Right renal pelvis (tissue), 4 donors: ENCODE data around the gene CD163L1. TPM values are rescaled to one million over a fixed set of nuclear protein-coding genes. Genes with fewer than 3 reads are reported as not detected.
A peak's percentile ranks its signal among the peaks of the same experiment; 100 is the strongest.

Source experiments
- DNase-seq, 4 donors: peaks; one replicate each; pipeline ENCODE4 v3.0.0-alpha.2; 2013; ENCODE audit warnings: low read depth in 4 of 4, low spot score in 3 of 4, missing footprints in 1 of 4
- polyA plus RNA-seq, 4 donors: library from polyadenylated mRNA; unstranded; fragments of 120-200 nt; gene quantifications; one replicate each; pipeline ENCODE4 v1.2.1, GENCODE V29; 2013; ENCODE audit not compliant: insufficient read length in 4 of 4

Gene CD163L1
- polyA plus RNA-seq, 4 donors: 1.2 to 3.7 (median 1.9) TPM

- DNase-seq: no peak
Measured at GRCh38 chr12:7411343-7411742, 32.6 kb downstream of the CD163L1 start.

- no peak for DNase-seq
Measured at GRCh38 chr12:7404275-7404674, 39.7 kb downstream of the CD163L1 start.

- DNase-seq: no peak
Measured at GRCh38 chr12:7403466-7403865, 40.5 kb downstream of the CD163L1 start.

GRCh38 chr12:7399089-7399488 is 44.9 kb downstream of the CD163L1 start:
- no peak for DNase-seq

GRCh38 chr12:7396418-7396817 is 47.5 kb downstream of the CD163L1 start:
- no peak for DNase-seq

GRCh38 chr12:7395950-7396349 is 48.0 kb downstream of the CD163L1 start:
- no peak for DNase-seq

GRCh38 chr12:7387289-7387688 is 56.7 kb downstream of the CD163L1 start:
- no peak for DNase-seq

GRCh38 chr12:7383157-7383556 is 60.8 kb downstream of the CD163L1 start:
- no peak for DNase-seq

GRCh38 chr12:7376196-7376595 is 67.8 kb downstream of the CD163L1 start:
- DNase-seq: no peak

GRCh38 chr12:7375145-7375543 is 68.8 kb downstream of the CD163L1 start:
- DNase-seq: no peak

- peak in 1 of 4 donors; percentile 2 for DNase-seq
Measured at GRCh38 chr12:7374423-7375144, 69.4 kb downstream of the CD163L1 start.

- DNase-seq: no peak
Measured at GRCh38 chr12:7373226-7373625, 70.7 kb downstream of the CD163L1 start.

- no peak for DNase-seq
Measured at GRCh38 chr12:7369274-7369729, 74.7 kb downstream of the CD163L1 start.

GRCh38 chr12:7362734-7363133 is 81.2 kb downstream of the CD163L1 start:
- DNase-seq: no peak

- DNase-seq: no peak
Measured at GRCh38 chr12:7361265-7361664, 82.7 kb downstream of the CD163L1 start.

- DNase-seq: no peak
Measured at GRCh38 chr12:7354529-7354928, 89.4 kb downstream of the CD163L1 start.

- no peak for DNase-seq
Measured at GRCh38 chr12:7352661-7353060, 91.3 kb downstream of the CD163L1 start.

GRCh38 chr12:7351177-7351576 is 92.8 kb downstream of the CD163L1 start:
- DNase-seq: no peak

GRCh38 chr12:7349418-7349817 is 94.5 kb downstream of the CD163L1 start:
- no peak for DNase-seq

- no peak for DNase-seq
Measured at GRCh38 chr12:7346551-7347225, 97.3 kb downstream of the CD163L1 start.

GRCh38 chr12:7344833-7345606 is 98.9 kb downstream of the CD163L1 start:
- DNase-seq: no peak
